ENCODE data around the gene LIN9.

- TF ChIP-seq ELF4 (IDR thresholded peaks at IDR 0.05) = no peak
- no peak for TF ChIP-seq FOXK2 (IDR thresholded peaks at IDR 0.05)
- no peak for TF ChIP-seq NFRKB (IDR thresholded peaks at IDR 0.05)
- no peak for TF ChIP-seq PKNOX1 (IDR thresholded peaks at IDR 0.05)
- no peak for TF ChIP-seq BHLHE40 (IDR thresholded peaks at IDR 0.05; ENCODE audit: borderline replicate concordance)
- no peak for TF ChIP-seq TARDBP (IDR thresholded peaks at IDR 0.05)
- no peak for TF ChIP-seq SP1 (IDR thresholded peaks at IDR 0.05)
- TF ChIP-seq ARNT (IDR thresholded peaks at IDR 0.05) = no peak
- no peak for TF ChIP-seq HDGF (IDR thresholded peaks at IDR 0.05; ENCODE audit: borderline replicate concordance)
- no peak for TF ChIP-seq ZNF384 (IDR thresholded peaks at IDR 0.05)
- no peak for TF ChIP-seq LEF1 (IDR thresholded peaks at IDR 0.05; ENCODE audit: borderline replicate concordance)
- no peak for TF ChIP-seq FOXA1 (IDR thresholded peaks at IDR 0.05)
- no peak for TF ChIP-seq FOXM1 (IDR thresholded peaks at IDR 0.05; ENCODE audit: borderline replicate concordance)
- no peak for TF ChIP-seq SUZ12 (IDR thresholded peaks at IDR 0.05)
Measured at GRCh38 chr1:226277897-226278296, 31.1 kb downstream of the LIN9 start.

All from HEK293T (cell line).